Mesenteric fat pad (tissue), 1 donor: ENCODE data around the gene CYP27C1. TPM values are rescaled to one million over a fixed set of nuclear protein-coding genes. Genes with fewer than 3 reads are reported as not detected.
"Not testable (repeated sequence)": the region's sequence is repeated elsewhere in the genome, so short reads cannot be mapped to it uniquely, and the experiment has no call there.

Experiments
- DNase-seq: peaks from one replicate; pipeline ENCODE4 v3.0.0-alpha.2; 2020; ENCODE audit warnings: low spot score
- total RNA-seq: library from RNA; stranded (reverse); fragmentation: NEBNext Ultra II Directional; extraction: Animal tissue kit (Norgen Biotek cat#: 25700); gene quantifications from one replicate; pipeline ENCODE4 v1.2.1, GENCODE V29; 2021
- donor health status: DM: yes; HTN: yes; CAD: no.

Gene CYP27C1
- total RNA-seq, 1 donor from 2014 or later = 1.1 TPM

GRCh38 chr2:127173057-127173456, 47.0 kb downstream of the CYP27C1 start:
- DNase-seq = no peak

- DNase-seq = peak; percentile 53
These were observed 47.8 kb downstream of the CYP27C1 start for GRCh38 chr2:127172306-127172705.

DNA sequence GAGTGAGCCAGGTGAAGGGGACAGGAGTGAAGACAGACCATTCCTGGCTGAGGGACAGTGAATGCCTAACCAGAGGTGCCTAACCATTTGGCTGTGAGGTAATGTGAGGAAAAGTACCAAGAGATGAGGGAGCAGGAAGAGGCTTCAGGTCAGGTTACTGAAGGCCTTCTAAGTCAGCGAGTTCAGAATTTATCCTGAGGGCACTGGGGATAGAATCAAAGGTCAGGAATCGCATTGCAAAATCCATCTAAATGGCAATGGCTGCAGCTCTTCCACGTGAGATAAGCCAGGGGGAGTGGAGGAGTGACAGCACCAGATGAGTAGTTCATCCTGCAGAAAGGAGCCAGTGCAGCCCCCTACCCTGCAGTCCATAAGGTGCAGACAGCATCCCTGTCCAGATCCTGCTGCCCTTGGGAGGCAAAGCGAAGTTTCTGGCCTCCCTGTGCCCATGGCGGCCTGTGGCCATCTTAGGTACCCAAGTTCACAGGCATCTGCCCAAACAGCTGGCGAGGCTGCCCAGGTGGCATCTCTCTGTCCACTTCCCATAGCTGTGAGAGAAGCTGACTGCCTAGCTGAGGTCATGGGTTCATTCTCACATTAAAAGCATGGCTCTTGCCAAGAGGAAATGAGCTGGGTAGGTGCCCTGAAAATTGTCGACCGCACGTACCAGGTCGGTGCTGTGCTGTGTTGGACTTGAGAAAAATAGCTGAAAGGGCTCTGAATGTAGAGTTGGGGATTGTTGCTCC, 49.5 kb downstream of the CYP27C1 start:
- peak; percentile 67 for DNase-seq

GRCh38 chr2:127170021-127170420, 50.1 kb downstream of the CYP27C1 start:
- peak; percentile 28 for DNase-seq

- DNase-seq = peak; percentile 67
These were observed 50.9 kb downstream of the CYP27C1 start for GRCh38 chr2:127169066-127169660.

DNA sequence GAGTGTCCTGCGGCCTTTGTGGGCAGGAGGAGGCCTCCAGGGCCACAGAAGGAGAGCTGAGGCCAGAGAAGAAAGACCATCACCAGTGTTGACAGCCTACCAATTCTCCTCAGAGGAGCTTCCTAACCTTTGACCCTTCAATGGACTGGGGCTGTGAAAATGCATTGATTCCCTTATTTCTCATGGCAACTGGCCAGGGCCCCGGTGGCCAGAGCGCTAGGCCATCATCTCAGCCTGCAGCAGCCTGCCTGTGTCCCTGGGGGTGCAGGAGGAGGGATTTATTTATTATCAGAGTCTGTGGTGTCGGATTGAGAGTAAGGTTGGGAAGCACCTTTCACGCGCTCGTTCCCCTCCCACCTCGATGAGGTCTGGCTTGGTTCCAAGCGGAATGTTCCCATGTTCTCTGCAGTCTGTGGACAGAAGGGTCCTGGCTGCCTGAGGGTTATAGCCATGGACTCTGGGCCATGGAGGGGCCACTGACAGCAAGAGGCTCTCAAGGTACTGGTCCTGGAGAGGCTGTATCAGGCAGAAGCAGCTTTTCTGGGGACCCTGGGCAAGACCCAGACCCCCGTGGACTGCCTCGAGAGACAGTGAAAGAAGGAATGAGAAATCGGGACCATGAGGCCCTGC, 53.8 kb downstream of the CYP27C1 start:
- peak; percentile 64 for DNase-seq

DNA sequence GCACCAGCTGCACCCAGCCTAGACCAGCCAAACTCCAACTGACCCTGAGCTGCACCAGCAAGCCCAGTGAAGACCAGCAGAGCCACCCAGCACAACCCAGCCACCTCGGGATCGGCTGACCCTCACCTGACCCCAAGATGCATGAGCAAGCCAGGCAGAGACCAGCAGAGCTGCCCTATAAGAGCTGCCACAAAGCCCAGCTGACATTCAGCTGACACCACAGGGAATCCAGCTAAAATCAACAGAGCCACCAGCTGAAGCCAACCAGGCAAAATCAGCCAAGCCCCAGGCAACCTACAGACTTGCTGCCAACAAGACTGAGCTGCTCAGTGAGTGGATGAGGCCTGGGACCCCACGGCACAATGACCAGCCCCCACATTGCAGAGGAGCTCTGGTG, 54.6 kb downstream of the CYP27C1 start:
- peak; percentile 81 for DNase-seq

DNA sequence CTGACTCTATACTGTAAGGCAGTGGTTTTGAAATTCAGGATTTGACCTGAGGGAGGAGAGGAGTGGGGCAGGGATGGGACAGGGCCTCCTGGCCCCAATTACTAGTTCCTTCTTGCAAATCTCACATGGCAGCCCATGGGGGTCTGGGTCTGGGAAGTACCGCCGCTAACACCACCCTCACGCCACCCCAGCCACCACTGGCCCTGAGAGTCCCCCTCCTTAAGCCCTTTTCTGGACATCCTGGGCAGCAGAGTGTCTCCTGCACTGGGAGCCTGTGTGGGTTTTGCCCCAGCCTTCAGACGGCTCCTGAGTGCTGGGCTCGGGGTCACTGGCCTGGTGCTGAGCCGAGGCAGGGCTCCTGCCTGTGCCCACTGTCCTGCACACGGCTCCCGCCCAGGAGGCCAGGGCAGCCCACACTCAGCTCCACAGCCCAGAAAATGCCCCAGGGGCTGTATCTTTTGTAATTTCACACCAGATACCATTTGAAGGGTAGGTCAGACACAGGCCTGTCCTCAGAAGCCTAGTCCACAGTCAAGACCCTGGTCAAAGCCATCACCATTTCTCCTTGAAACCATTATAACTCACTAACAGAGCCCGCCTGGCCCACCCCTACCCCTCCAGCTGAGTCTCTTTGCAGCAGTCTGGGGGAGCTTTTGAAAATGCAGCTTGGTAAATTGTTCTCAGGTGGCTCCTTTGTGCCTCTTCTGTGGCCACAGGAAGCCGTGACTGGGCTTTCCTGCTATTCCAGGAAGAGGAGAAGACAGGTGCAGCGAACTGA, 55.1 kb downstream of the CYP27C1 start:
- peak; percentile 53 for DNase-seq

DNA sequence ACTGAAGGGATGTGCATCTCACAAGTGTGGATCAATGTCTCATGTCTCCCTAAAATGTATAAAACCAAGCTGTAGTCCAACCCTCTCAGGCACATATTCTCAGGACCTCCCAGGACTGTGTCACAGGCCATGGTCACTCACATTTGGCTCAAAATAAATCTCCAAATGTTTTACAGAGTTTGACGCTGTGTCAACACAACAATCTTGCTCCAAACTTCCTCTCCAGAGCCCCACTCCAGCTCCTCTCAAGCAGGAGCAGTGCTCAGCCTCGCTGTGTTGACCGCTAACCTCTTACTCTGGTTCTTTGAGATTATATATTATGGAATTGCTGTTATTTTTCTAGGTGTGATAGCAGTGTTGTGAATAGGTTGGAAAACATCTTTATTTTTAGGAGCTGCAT, 56.2 kb downstream of the CYP27C1 start:
- DNase-seq = no peak

DNA sequence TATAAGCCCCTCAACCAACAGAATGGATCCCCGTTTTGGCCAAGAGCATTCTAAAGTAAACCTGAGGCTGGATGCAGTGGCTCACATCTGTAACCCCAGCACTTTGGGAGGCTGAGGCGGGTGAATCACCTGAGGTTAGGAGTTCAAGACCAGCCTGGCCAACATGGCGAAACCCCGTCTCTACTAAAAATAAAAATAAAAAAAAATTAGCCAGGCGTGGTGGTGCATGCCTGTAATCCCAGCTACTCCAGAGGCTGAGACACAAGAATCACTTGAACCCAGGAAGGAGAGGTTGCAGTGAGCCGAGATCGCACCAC, 57.1 kb downstream of the CYP27C1 start:
- DNase-seq = not testable (repeated sequence)

- peak; percentile 62 for DNase-seq
These were observed 57.6 kb downstream of the CYP27C1 start for GRCh38 chr2:127162261-127163089.

GRCh38 chr2:127161176-127162136, 58.6 kb downstream of the CYP27C1 start:
- peak; percentile 26 for DNase-seq

GRCh38 chr2:127160676-127161075, 59.4 kb downstream of the CYP27C1 start:
- DNase-seq = no peak

DNA sequence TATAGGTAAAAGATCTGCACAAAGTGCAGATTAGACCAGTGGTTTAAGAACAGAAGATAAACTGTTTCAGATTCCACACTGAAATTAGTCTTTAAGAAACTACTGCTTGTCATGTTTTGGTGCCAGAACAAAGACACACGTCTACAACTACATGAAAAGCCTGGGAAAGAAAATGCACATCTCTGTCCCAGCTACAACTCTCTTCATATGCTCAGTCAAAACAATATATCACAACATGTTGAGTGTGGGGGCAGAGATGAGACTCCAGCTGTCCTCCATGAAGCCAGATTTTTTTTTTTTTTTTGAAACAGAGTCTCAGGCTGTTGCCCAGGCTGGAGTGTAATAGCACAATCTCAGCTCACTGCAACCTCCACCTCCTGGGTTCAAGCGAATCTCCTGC, 60.6 kb downstream of the CYP27C1 start:
- no peak for DNase-seq

DNA sequence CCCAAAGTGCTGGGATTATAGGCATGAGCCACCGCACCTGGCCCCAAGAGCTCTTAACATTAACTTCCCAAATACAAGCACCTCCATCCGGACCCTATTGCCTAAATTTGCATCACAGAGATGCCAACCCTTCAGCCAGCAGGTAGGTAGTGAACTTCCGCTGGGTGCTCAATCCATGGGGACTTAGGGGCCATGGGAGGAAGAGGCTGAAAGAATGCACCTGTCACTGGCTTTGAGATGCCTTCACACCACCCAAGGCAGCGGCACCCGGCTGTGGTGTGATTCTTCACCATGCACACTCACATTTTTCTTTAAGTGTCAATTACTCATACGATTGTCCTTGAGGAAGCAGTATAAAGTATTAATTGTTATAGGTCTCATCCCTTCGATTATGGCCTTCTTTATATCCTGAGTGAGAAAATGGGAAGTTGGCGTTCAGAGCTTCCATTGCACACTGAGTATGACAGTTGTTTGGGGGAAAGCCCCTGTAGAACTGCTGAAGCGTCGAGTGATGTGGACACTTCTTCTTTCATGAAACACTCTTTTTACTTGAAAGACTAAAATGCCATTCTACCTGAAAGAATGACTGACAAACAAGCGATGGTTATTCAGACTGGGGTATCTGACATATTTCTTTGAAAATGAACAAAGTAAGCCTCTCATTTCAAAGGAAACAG, 61.3 kb downstream of the CYP27C1 start:
- DNase-seq = peak; percentile 47

DNA sequence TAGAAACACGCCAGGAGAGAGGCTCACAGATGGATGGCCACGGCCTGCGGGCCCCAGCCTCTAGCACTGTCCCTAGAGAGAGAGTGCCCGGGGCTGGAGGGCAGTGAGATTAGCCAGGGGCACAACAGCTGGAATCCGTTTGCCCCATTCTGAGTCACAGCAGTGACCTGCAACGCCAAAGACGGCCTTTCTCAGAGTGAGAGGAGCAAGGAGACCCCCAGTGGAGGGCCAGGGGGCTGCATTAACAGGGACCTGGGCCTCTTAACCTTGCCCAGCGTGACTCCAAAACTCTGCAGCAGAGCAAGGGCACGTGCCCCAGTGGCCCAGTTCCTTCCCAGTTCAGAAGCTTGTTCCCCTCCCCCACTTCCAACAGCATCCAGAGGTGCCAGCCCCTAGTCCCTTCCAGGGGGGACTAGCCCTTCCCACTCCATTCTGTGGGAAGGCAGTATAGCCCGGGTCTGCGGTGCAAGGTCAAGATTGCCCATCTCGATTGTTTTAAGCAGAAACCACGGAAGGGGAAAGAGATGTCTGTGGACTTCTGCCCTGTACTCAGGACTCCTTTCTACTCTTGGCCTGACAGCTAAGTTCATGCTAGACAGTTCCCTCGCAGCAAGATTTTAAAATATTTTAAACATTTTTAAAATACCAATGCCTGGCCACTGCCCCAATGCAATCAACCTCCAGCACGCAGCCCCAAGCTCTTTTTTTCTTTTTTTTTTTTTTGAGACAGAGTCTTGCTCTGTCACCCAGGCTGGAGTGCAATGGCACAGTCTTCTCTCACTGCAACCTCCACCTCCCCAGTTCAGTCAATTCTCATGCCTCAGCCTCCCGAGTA, 62.2 kb downstream of the CYP27C1 start:
- DNase-seq = peak; percentile 73

- DNase-seq = no peak
These were observed 63.0 kb downstream of the CYP27C1 start for GRCh38 chr2:127157114-127157513.

DNA sequence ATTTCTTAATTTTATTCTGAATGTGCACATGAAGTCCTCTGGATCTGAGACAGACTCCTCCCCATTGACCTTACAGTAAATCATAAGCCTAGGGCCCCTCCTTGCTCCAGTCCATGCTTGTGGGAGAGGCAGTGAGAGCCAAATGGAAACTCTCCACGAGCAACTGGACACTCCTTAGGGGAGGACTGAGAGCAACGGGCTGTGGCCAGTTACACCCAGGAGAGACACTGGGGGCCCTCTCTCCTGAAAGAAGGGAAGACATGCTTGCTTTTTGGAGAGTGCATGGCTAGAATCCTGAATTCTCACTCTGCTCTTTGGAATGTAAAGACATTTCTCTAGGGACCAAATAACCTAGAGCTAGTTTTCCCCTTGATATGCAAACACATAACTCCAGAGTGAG, 64.2 kb downstream of the CYP27C1 start:
- peak; percentile 53 for DNase-seq
